ENCODE measurements around the gene STING1.
"Not testable (repeated sequence)": the region's sequence is repeated elsewhere in the genome, so short reads cannot be mapped to it uniquely, and the experiment has no call there.

DNA sequence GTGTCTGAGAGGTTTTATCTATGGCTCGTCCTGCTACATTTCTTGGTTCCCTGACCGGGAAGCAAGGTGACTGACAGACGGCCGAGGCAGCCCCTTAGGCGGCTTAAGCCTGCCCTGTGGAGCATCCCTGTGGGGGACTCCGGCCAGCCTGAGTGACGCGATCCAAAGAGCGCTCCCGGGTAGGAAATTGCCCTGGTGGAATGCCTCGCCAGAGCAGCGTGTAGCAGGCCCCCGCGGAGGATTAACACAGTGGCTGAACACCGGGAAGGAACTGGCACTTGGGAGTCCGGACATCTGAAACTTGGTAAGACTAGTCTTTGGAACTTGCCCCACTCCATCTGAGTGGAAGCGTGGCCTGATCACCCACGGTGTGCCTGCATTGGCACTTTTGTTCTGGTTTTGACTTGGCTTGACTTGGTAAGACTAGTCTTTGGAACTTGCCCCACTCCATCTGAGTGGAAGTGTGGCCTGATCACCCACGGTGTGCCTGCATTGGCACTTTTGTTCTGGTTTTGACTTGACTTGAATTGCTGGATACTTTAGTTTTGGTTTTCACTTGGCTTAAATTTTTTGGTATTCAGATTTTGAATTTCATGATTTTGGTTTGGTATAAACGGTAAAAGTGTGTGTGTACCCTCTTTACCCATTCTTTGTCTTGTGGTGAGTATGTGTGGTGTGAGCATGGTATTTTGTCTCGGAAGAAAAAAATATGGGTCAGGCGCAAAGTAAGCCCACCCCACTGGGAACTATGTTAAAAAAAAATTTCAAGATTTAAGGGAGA lies 43.9 kb upstream of the STING1 start:
- TF ChIP-seq POLR2A (IDR thresholded peaks at IDR 0.05; ENCODE audit: low read length); GATA1 (IDR thresholded peaks at IDR 0.05; ENCODE audit: low read depth, low read length): not testable (repeated sequence)

Data from erythroblast (primary cell).